ENCODE results near the gene MCF2L. TPM values are rescaled to one million over a fixed set of nuclear protein-coding genes. Genes with fewer than 3 reads are reported as not detected.

The MCF2L gene
- total and polyA plus RNA-seq, 2 experiments from 2014 or later: 4.8 to 25.6 TPM

GRCh38 chr13:113142876-113143275 lies 173.9 kb downstream of the MCF2L start (continued):
- TF ChIP-seq ZNF462 (CRISPR knock-in tag; IDR thresholded peaks at IDR 0.05): no peak
- TF ChIP-seq ZNF114 (CRISPR knock-in tag; IDR thresholded peaks at IDR 0.05): no peak
- TF ChIP-seq ETS1 (IDR thresholded peaks at IDR 0.05): no peak
- TF ChIP-seq POLR2AphosphoS5 (IDR thresholded peaks at IDR 0.05; ENCODE audit: low read depth): no peak

GRCh38 chr13:113143466-113144254 lies 174.6 kb downstream of the MCF2L start:
- no peaks in the 10 kb centered on the region for H3K9me2 ChIP-seq (ENCODE audit: insufficient read depth)
- H3K36me3 ChIP-seq (ENCODE audit: insufficient read depth): no peaks in the 10 kb centered on the region
- peaks cover 3% of the 10 kb centered on the region for H3K4me1 Mint-ChIP-seq
- no peaks in the 10 kb centered on the region for H3K9me3 Mint-ChIP-seq
- no peak for DNase-seq (ENCODE audit: low spot score)
- H2AFZ ChIP-seq: no peak overlapping the region; the same call in 1 of the 2 replicates
- no peaks in the 10 kb centered on the region for H3K79me2 ChIP-seq (replicated peaks; ENCODE audit: insufficient read depth)
- H4K20me1 ChIP-seq (replicated peaks; ENCODE audit: insufficient read depth): no peaks in the 10 kb centered on the region
- no peak overlapping the region for H3K27ac Mint-ChIP-seq
- H3K27me3 Mint-ChIP-seq (ENCODE audit: insufficient read depth, low read depth, poor library complexity): no peaks in the 10 kb centered on the region
- no peak overlapping the region for H3K4me3 ChIP-seq
- H3K4me1 ChIP-seq (ENCODE audit: insufficient read depth): no peaks in the 10 kb centered on the region
- H3K36me3 Mint-ChIP-seq (ENCODE audit: low read depth): no peaks in the 10 kb centered on the region
- no peak for TF ChIP-seq CREB1 (CRISPR knock-in tag; IDR thresholded peaks at IDR 0.05; ENCODE audit: low read depth)
- no peak for TF ChIP-seq REST (IDR thresholded peaks at IDR 0.05; ENCODE audit: unreplicated experiment)
- no peak for TF ChIP-seq ETS1 (IDR thresholded peaks at IDR 0.05)
- H3F3A ChIP-seq (replicated peaks; ENCODE audit: low read depth): no peaks in the 10 kb centered on the region
- H3K4me2 ChIP-seq: no peak overlapping the region
- H3K27me3 ChIP-seq (ENCODE audit: insufficient read depth): no peaks in the 10 kb centered on the region
- H3K27ac ChIP-seq (ENCODE audit: low read depth): no peak overlapping the region
- no peak overlapping the region for H3K4me3 Mint-ChIP-seq
- ATAC-seq: no peak; the same call in 1 of the 3 replicates
